ENCODE data around the gene RELB. TPM values are rescaled to one million over a fixed set of nuclear protein-coding genes. Genes with fewer than 3 reads are reported as not detected.

The RELB gene, protein sequence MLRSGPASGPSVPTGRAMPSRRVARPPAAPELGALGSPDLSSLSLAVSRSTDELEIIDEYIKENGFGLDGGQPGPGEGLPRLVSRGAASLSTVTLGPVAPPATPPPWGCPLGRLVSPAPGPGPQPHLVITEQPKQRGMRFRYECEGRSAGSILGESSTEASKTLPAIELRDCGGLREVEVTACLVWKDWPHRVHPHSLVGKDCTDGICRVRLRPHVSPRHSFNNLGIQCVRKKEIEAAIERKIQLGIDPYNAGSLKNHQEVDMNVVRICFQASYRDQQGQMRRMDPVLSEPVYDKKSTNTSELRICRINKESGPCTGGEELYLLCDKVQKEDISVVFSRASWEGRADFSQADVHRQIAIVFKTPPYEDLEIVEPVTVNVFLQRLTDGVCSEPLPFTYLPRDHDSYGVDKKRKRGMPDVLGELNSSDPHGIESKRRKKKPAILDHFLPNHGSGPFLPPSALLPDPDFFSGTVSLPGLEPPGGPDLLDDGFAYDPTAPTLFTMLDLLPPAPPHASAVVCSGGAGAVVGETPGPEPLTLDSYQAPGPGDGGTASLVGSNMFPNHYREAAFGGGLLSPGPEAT
- 33.4 to 57.6 TPM (median 51.4 TPM) in 5 replicates for total RNA-seq (2022; extraction: Qiagen RNA extraction; ENCODE audit: low read depth)

DNA sequence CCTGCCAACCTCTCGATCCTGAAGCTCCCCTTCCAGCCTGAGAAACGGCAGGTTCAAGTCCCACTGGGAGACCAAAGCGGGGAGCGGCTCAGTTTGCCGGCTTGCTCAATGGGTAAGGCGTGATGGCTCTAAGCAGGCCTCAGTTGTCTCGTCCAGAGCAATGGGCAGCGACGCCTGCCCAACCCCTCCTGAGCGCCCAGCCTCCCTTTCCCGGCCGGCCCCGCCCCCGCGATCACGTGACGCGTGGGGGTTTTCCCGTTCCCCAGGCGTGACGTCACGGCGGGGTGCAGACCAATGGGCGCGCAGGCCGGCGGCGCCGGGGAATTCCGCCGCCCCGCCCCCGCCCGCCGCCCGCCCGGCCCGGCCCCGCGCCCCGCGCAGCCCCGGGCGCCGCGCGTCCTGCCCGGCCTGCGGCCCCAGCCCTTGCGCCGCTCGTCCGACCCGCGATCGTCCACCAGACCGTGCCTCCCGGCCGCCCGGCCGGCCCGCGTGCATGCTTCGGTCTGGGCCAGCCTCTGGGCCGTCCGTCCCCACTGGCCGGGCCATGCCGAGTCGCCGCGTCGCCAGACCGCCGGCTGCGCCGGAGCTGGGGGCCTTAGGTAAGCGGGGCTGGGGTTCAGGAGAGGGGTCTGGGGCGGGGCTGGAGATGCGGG, at the start of gene RELB:
Gene RELB, plus strand, starts transcription at position 378 of the 653 bp plus-strand sequence. Its CDS starts 116 bp downstream, at position 494.

GRCh38 chr19:44954649-44955504, 46.4 kb upstream of the RELB start, which contains the start of gene CLPTM1:
TSS of gene CLPTM1 (plus strand) at chr19:44955380. CDS start at chr19:44955396, 16 bp downstream.

DNA sequence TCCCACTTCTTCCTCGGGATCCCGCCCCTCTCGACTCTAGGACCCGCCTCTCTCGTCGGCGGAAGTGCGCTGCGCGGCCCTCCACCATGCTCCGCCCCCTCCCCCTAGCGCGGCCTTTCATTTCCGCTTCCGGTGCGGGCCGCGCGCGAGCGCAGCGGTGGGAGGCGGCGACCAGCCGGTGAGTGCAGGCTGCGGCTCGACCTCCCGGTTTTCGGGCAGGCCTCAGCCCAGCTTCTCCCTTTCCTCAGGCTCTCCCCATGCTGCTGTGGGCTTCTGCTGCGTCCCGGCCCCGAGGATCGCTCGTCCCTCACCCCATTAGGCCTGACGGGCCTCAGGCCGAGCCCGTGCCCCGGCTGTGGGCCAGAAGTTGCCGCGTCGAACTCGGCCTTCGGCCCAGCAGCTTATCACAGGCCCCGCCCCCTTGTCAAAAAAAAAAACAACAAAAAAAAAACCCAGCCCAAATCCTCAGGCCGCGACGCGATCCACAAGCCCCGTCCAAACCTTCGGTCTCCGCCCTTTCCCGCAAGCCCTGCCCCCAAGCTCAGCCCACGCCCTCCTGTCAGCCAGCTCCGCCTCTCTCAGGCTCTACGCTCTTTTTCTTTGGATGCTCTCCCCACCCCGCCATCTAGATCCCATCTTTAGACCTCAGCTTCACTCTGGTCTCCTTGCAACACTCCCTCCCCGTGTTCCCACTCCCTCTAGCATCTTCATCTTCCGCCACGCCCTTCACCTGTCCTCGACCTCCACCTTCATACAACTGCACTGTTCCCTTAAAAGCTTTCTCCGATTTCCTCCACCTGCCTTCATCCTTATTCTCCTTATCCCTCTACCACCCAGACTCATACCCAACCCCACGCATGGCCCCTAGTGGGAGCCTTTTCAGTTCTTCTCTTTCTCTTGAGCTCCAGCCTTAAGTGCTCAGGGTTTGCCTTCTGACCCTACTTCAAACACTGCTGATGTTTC, 37.9 kb downstream of the RELB start, which contains the start of gene CLASRP:
Gene CLASRP, plus strand, starts transcription at position 115 of the 963 bp plus-strand sequence. CDS start 1,168 bp downstream, outside the sequence.

GRCh38 chr19:45076029-45076850, 75.0 kb downstream of the RELB start, which contains the start of gene ZNF296:
TSS of gene ZNF296 (minus strand) at chr19:45076478. CDS start at chr19:45076373, 105 bp downstream.

DNA sequence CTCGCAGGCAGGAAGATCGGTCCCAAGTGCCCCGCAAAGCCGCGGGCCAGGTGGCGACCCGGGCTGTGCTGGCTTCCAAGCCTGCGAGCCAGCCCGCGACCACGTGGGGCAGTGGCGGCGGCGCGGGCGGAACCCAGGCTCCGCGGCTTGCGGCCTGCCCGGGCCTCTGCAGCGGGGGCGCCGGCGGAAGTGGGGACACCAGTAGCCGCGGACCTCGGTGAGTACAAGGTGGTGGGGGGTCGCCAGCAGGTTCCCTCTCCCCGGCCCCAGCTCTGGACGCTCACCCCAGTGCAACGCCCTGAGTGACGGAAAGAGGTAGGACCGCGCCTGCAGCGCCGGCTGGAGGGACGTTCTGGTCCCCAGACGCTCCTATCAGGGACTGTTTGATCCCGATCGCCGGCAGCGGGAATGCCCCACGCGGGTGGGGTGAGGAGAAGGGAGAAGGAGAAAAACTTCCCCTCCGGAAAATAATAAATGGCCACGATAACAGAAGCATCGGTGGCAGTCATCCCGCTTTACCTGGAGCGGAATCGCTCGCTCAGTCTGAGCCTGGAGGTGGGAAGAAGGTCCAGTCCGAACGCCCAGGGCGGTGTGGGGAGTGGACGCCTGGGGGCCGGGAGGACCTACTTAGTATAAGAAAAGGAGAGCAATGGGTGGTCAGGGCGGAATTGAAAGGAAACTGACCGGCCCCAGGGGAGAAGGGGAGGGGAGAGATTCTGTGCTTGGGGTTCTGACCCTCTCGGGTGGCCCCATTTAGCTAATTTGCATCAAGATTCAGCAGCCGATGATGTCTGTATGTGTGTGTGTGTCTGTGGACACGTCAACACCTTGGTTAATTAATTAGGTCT, 78.0 kb downstream of the RELB start, which contains the start of gene GEMIN7:
Gene GEMIN7, plus strand, starts transcription at position 198 of the 848 bp plus-strand sequence. CDS start 10,855 bp downstream, outside the sequence.

Other genes with a start within 250 kb of the RELB start
- 0.09 TPM in 1 of 5 replicates, not detected in the others for gene CBLC, start 223.6 kb upstream of the RELB start, total RNA-seq (2022; extraction: Qiagen RNA extraction; ENCODE audit: low read depth)
- gene BCAM, start 192.4 kb upstream of the RELB start, total RNA-seq (2022; extraction: Qiagen RNA extraction; ENCODE audit: low read depth) = 60.0 to 93.5 TPM (median 80.5 TPM) in 5 replicates
- gene NECTIN2, start 155.2 kb upstream of the RELB start, total RNA-seq (2022; extraction: Qiagen RNA extraction; ENCODE audit: low read depth) = 74.0 to 90.3 TPM (median 81.2 TPM) in 5 replicates
- 191 to 268 TPM (median 252 TPM) in 5 replicates for gene TOMM40, start 110.2 kb upstream of the RELB start, total RNA-seq (2022; extraction: Qiagen RNA extraction; ENCODE audit: low read depth)
- 10.9 to 21.6 TPM (median 15.6 TPM) in 5 replicates for gene APOE, start 95.7 kb upstream of the RELB start, total RNA-seq (2022; extraction: Qiagen RNA extraction; ENCODE audit: low read depth)
- gene APOC1, start 86.9 kb upstream of the RELB start, total RNA-seq (2022; extraction: Qiagen RNA extraction; ENCODE audit: low read depth) = 102 to 147 TPM (median 119 TPM) in 5 replicates
- not detected in 5 replicates for gene APOC4, start 59.2 kb upstream of the RELB start, total RNA-seq (2022; extraction: Qiagen RNA extraction; ENCODE audit: low read depth)
- not detected in 5 replicates for gene APOC2, start 55.4 kb upstream of the RELB start, total RNA-seq (2022; extraction: Qiagen RNA extraction; ENCODE audit: low read depth)
- gene CLPTM1, start 46.1 kb upstream of the RELB start, total RNA-seq (2022; extraction: Qiagen RNA extraction; ENCODE audit: low read depth) = 128 to 186 TPM (median 177 TPM) in 5 replicates
- 45.2 to 77.0 TPM (median 76.3 TPM) in 5 replicates for gene CLASRP, start 37.6 kb downstream of the RELB start, total RNA-seq (2022; extraction: Qiagen RNA extraction; ENCODE audit: low read depth)
- gene ZNF296, start 75.0 kb downstream of the RELB start, total RNA-seq (2022; extraction: Qiagen RNA extraction; ENCODE audit: low read depth) = 6.5 to 11.0 TPM (median 10.4 TPM) in 5 replicates
- 80.4 to 92.3 TPM (median 84.4 TPM) in 5 replicates for gene GEMIN7, start 77.8 kb downstream of the RELB start, total RNA-seq (2022; extraction: Qiagen RNA extraction; ENCODE audit: low read depth)
- 20.7 to 33.8 TPM (median 30.5 TPM) in 5 replicates for gene PPP1R37, start 91.7 kb downstream of the RELB start, total RNA-seq (2022; extraction: Qiagen RNA extraction; ENCODE audit: low read depth)
- 0.08 to 0.13 TPM (median 0.08 TPM) in 5 replicates for gene NKPD1, start 159.5 kb downstream of the RELB start, total RNA-seq (2022; extraction: Qiagen RNA extraction; ENCODE audit: low read depth)
- gene TRAPPC6A, start 176.8 kb downstream of the RELB start, total RNA-seq (2022; extraction: Qiagen RNA extraction; ENCODE audit: low read depth) = 31.7 to 46.6 TPM (median 38.0 TPM) in 5 replicates
- gene BLOC1S3, start 177.3 kb downstream of the RELB start, total RNA-seq (2022; extraction: Qiagen RNA extraction; ENCODE audit: low read depth) = 10.0 to 18.3 TPM (median 14.8 TPM) in 5 replicates
- gene EXOC3L2, start 243.9 kb downstream of the RELB start, total RNA-seq (2022; extraction: Qiagen RNA extraction; ENCODE audit: low read depth) = 0.56 to 1.6 TPM (median 0.98 TPM) in 5 replicates
- 6.0 to 8.1 TPM (median 6.7 TPM) in 5 replicates for gene MARK4, start 249.8 kb downstream of the RELB start, total RNA-seq (2022; extraction: Qiagen RNA extraction; ENCODE audit: low read depth)

Data from A549 treated with RU486 at 1 μM for 4 hours (cell line).